HG03280 (cell line): ENCODE measurements around the gene MMEL1.

ENCODE experiments used
- ATAC-seq: cut with Tn5 transposase; IDR thresholded peaks from one replicate; pipeline ENCODE4 v1.9.1; 2021; ENCODE audit warnings: mild to moderate bottlenecking, moderate library complexity; ENCODE audit not compliant: unreplicated experiment

Gene MMEL1

DNA sequence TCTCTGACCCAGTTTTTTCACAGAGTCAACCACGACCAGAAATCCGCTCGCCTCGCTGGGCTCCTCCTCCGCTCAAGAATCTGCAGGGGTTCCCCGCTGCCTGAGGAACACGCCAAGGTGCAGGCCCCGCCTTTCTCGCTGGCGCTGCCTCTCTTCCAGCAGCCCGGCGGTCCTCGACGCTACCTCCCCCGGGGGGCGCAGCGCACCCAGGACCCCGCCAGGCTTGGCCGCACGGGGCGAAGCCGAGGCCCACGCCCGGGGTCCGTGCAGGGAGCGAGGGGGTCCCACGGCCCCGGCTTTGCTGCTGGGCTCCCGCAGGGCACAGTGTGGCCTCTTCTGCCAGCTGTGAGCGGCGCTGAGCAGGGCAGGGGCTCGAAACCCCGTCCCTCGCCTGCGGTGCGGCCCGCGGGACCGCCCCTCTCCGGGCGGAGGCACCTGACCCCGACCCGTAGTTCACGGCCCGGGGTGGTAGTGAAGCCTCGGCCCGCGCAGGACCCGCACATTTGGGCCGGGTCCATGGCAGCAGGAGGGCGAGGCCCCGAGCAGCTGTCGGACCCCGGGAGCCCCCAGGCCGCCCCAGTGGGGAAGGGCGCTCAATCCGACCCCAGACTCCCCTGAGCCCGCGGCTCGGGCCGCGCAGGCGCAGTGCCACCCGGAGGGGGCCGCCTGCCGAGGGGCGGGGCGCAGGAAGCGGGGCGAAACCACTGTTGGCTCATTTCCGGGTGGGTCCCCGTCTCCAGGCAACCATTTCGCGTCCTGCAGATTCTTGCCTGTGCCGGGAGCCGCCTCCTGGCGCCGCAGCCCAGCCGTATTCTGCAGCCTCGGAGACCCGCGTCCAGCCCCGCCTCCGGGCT, 10.0 kb upstream of the MMEL1 start:
- ATAC-seq = peak; percentile 87

GRCh38 chr1:2642131-2642559, 9.3 kb upstream of the MMEL1 start:
- no peak for ATAC-seq

- ATAC-seq = no peak
Observed at GRCh38 chr1:2641381-2642130, 8.7 kb upstream of the MMEL1 start.

DNA sequence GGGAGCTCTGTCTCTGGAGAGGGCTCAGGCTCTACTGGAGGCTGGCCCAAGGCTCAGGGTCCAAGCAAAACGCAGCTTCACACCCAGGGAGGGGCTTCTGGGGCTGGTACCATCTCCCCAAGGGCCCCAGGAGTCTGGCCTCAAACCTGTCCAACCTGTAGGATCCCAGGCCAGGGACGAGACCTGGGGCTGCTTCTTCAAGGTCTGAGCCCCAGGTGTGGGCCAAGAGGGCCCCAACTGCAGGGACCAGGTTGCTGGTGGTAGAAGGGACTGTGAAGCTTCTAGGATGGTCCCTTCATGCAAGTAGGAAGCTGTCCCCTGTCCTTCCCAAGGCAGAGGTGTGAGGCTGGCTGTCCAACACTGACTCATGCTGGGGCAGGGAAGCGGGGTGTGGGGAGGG, 7.8 kb upstream of the MMEL1 start:
- no peak for ATAC-seq

- ATAC-seq = no peak
Observed at GRCh38 chr1:2639607-2640521, 7.0 kb upstream of the MMEL1 start.

GRCh38 chr1:2639203-2639602, 6.4 kb upstream of the MMEL1 start:
- no peak for ATAC-seq

GRCh38 chr1:2638466-2639115, 5.8 kb upstream of the MMEL1 start:
- ATAC-seq = no peak

DNA sequence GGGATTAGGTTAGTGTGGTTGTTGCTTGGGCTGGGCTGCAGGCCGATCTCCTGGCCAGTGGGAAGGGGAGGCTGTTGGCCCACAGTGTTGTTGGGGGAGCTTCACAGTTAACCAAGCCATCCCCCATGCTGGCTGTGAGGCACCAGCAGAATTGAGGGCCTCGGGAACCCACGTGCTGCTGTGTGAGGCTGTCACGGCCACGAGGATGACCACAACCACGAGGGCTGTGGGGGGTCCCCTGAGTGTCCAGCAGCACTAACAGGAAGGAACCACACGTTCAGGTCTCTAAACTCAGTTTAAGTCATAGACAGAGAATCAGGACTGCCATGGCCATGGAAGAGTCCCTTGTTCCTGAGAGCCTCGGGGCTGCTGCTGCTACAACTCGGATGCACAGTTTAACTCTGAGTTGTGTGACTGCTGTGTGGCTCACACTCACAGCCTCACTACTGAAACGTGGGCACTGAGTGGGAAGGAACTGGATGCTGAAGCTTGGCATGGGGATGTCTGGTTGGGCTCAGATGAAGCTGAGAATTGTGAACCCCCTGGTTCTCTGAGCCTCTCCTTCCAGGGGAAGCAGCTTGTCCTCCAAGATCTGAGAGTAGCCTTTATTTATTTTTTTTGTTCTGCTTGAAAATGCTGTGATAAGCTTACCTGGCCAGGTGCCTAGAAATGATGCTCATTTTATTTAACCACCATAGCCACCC, 4.8 kb upstream of the MMEL1 start:
- no peak for ATAC-seq

DNA sequence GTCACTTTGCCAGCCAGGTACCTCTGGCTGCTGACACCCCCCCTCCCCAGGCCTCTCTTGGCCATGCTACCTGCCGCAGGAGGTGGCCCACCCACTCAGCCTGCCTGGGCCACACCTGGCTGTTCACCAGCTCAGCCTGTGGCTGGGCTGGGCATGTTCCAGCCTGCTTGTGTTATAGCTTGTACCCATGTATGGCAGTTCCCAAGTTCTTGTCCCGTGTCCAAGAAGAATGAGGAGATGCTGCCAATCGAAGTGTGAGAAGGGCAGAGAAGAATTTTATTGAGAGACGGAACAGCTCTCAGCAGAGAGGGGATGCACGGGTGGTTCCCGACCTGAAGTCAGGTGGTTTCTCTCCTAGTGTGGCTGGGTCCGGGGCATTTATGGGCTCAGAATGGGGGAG, 3.9 kb upstream of the MMEL1 start:
- ATAC-seq = no peak

- no peak for ATAC-seq
Observed at GRCh38 chr1:2635361-2636010, 2.7 kb upstream of the MMEL1 start.

DNA sequence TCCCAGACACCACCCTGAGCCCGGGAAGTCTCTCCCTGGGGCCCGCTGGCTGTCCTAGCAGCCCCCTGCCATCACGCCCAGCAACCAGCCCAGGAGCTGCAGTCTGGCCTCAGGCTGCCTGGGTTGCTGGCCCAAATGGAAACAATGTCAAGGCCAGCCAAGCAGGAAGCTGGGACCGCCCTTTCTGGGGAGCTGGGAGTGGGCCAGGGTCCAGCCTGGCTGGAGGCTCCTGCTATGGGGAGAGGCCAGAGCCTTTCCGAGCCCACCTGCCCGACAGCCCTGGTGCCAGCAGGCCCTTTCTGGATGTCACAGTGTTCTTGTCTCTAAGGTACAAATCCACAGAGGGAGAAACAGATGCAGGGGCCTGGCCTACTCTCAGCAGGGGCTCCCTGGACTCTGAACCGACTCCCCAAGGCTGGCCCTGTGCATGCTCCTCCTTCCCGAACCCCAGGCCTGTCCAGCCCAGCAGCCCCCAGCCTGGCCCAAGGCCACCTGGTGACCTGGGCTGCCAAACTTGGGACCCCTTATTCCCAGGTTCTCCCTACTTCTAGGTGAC, 1.2 kb upstream of the MMEL1 start:
- no peak for ATAC-seq

- no peak for ATAC-seq
Observed at GRCh38 chr1:2633366-2633935, 635 bp upstream of the MMEL1 start.

DNA sequence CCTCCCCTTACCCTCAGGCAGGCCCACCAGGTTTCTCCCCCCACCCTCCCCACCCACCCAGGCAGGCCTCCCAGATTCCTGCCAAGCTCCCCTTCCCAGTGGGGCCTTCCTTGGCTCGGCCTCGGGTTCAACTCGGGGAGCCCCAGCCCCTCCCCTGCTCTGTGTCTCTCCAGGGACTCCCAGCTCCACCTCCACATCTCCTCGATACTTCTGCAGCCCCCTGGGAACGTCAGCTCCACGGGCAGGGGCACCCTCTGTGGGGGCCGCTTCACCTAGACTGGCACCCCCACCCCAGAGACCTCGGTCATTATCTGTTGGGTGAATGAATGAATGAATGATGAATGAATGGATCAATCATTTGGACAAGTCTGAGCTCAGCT, 775 bp downstream of the MMEL1 start:
- ATAC-seq = no peak

DNA sequence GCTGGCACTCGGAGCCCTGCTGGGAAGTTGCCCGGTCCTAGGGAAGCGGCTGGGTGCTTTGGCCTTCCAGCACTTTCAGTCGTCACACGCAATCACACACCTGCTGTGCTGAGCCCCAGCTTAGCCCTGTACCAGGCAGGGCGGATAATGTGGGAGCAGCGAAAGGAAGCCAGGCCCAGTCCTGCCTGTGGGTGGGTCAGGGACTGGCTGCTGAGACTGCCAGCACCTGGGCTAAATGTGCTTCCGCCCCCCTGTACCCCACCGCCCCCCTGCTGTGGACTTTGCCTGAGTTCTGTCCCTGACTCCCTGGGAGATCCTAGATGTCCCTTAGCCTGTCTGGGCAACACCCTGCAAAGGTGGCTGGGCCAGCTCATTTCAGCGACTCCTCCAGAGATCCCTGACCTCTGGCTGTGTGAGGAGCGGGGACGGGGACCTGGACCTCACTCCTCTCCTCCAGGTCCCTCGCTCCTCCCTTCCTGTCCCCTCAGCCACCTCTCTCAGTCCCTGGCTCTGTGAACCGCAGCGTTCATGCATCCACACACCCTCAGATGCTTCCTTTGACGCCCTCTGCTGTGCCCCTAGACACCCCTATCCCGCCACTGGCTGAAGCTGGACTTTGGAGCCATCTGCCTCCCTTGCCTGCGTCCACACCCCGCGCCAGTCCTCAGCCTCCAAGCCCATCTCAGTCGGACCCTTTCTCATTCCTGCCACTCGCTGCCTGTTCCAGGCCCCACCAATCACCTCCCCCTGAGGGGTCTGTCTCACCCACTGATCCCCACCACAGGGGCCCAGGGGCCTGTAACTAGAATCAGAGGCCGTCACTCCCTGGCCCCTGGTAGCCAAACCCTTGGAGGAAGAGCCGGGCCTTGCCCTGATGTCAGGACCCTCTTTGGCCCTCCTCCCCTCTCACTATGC, 1.4 kb downstream of the MMEL1 start:
- no peak for ATAC-seq

GRCh38 chr1:2630498-2631135, 2.2 kb downstream of the MMEL1 start:
- no peak for ATAC-seq

DNA sequence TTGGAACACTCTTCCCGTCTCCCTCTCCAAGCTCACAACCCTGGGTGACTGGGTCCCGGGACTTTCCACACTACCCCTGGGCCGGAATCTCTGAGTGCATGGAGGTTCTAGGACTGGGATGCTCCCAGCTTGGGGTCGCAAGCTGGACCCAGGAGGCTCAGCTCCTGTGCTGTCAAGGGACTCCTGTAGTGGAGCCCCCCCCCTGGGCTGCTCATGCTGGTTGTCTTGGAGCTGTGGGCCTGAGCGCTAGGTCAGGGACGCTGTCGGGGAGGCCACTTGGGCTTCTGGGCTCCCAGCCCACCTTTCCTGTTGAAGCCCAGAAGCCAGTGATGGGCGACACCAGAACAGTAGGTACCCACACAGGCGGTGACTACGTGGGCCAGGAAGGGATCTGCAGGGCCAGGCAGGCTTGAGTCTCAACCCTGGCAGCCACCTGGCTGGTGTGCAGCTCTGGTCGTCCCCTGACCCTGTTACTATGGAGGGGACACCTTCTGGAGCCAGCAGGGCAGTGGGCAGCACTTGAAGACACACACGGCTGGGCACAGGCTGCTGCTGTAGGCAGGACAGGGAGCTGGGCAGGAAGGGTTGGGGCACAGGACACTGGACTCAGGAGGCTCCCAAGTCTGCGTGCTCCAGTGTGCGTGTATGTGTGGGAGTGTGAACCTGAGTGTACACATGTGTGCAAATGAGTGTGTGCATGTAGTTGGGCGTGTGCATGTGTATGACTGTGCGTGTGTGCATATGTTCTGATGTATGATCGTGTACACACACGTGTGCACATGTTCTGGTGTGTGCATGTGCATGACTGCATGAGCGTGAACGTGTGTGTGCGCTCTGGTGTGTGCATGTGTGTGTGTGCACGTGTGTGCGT, 3.0 kb downstream of the MMEL1 start:
- ATAC-seq = no peak
